IPS-NIHi7 (cell line): ENCODE measurements around the gene RPL36AL.
"Not testable (repeated sequence)": the region's sequence is repeated elsewhere in the genome, so short reads cannot be mapped to it uniquely, and the experiment has no call there.

Experiments
- DNase-seq: peaks from one replicate; pipeline ENCODE4 v3.0.0; 2012; ENCODE audit warnings: mixed read lengths; ENCODE audit errors: extremely low spot score

The RPL36AL gene

DNA sequence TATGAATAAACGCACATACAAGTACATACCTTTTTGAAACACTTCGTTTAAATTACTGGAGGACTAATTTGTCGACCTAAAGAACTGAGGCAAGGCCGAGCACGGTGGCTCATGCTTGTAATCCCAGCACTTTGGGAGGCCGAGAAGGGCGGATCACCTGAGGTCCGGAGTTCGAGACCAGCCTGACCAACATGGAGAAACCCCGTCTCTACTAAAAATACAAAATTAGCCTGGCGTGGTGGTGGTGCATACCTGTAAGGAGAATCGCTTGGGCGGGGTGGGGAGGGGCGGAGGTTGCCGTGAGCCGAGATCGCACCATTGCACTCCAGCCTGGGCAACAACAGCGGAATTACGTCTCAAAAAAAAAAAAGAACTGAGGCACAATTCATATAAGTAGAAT lies 1.2 kb downstream of the RPL36AL start:
- DNase-seq, result not testable (repeated sequence)

- no peak for DNase-seq
These were observed 2.4 kb downstream of the RPL36AL start for GRCh38 chr14:49617852-49618519.

GRCh38 chr14:49615776-49616175 lies 4.7 kb downstream of the RPL36AL start:
- DNase-seq, result no peak

- no peak for DNase-seq
These were observed 6.2 kb downstream of the RPL36AL start for GRCh38 chr14:49614196-49614595.

GRCh38 chr14:49612671-49613070 lies 7.8 kb downstream of the RPL36AL start:
- no peak for DNase-seq

GRCh38 chr14:49612251-49612650 lies 8.2 kb downstream of the RPL36AL start:
- DNase-seq, result no peak

DNA sequence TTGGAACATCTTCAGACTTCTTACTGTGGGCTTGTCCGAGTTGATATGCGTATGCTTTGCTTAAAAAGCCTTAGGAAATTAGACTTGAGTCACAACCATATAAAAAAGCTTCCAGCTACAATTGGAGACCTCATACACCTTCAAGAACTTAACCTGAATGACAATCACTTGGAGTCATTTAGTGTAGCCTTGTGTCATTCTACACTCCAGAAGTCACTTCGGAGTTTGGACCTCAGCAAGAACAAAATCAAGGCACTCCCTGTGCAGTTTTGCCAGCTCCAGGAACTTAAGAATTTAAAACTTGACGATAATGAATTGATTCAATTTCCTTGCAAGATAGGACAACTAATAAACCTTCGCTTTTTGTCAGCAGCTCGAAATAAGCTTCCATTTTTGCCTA lies 12.8 kb downstream of the RPL36AL start:
- no peak for DNase-seq

GRCh38 chr14:49598485-49599300 lies 21.7 kb downstream of the RPL36AL start, which contains the start of gene LRR1:
TSS of gene LRR1 (plus strand) at chr14:49598940. CDS start at chr14:49599021, 81 bp downstream.
- peak; percentile 64 for DNase-seq

DNA sequence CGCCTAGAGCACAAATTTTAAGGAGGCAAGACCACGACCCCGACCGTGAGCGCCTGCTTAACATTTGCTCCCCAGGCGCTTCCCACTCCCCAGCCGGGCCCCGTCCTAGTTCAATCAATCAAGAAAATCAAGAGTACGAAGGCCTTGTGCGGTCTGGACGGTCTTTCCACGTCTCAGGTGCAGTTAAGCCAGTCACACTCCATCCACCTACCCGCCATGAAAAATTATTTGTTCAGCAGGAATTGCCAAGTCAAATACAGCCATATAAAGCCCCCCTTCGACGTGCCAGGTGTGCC lies 22.3 kb downstream of the RPL36AL start:
- no peak for DNase-seq

GRCh38 chr14:49594347-49595091 lies 25.9 kb downstream of the RPL36AL start:
- no peak for DNase-seq

- no peak for DNase-seq
These were observed 27.4 kb downstream of the RPL36AL start for GRCh38 chr14:49593016-49593415.

GRCh38 chr14:49589387-49589786 lies 31.0 kb downstream of the RPL36AL start:
- no peak for DNase-seq

DNA sequence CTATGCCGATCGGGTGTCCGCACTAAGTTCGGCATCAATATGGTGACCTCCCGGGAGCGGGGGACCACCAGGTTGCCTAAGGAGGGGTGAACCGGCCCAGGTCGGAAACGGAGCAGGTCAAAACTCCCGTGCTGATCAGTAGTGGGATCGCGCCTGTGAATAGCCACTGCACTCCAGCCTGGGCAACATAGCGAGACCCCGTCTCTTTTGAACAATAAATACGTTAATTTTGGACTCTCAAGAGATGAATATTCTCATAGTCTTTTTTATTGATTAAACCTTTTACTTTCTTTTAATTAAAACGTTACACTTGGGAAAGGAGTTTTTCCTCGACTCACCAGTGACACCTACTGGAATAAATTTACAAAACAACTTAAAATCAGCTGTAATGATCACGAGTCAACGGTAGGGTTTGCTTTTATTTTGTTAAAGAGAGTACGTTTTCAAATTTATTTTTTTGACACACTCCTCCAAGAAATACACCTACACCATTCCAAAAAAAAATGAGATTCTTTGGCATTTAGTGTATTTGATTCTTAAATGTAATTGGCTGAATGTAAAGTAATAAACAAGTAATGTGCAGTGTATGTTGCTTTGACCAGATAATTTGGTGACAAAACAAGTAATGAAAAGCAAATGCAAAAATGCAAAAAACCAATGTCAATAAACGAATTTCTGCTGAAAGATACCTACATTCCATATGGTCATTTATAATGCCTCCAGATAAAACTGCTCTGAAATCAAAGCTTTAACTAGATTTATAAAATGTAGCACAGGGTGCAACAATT lies 33.6 kb downstream of the RPL36AL start:
- peak; percentile 17 for DNase-seq

- peak; percentile 93 for DNase-seq
These were observed 34.4 kb downstream of the RPL36AL start, which contains the start of gene RPS29 for GRCh38 chr14:49585803-49586672. TSS of gene RPS29 (minus strand) at chr14:49586380. CDS start at chr14:49586346, 34 bp downstream.

- DNase-seq, result not testable (repeated sequence)
These were observed 35.3 kb downstream of the RPL36AL start for GRCh38 chr14:49584981-49585640.

- no peak for DNase-seq
These were observed 36.4 kb downstream of the RPL36AL start for GRCh38 chr14:49584058-49584457.

GRCh38 chr14:49583629-49584028 lies 36.8 kb downstream of the RPL36AL start:
- DNase-seq, result no peak

- DNase-seq, result no peak
These were observed 38.1 kb downstream of the RPL36AL start for GRCh38 chr14:49582113-49582977.
